ENCODE measurements around the gene WDR47.
"Not testable (repeated sequence)": the region's sequence is repeated elsewhere in the genome, so short reads cannot be mapped to it uniquely, and the experiment has no call there.

WDR47 gene

DNA sequence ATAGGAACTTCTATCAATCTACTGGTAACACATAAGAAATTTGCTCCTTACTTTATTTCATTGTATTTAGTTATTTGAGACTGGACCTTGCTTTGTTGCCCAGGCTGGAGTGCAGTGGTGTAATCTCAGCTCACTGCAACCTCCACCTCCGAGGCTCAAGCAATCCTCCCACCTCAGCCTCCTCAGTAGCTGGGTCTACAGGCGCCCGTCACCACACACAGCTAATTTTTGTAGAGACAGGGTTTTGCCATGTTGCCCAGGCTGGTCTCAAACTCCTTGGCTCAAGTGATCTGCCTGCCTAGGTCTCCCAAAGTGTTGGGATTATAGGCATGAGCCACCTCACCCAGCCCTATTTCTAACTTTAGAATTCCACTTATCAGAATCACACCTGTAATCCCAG is 10.2 kb upstream of the WDR47 start:
- not testable (repeated sequence) for DNase-seq (ENCODE audit: low read depth, low spot score)

- no peak for DNase-seq (ENCODE audit: low read depth, low spot score)
These were observed 8.5 kb upstream of the WDR47 start for GRCh38 chr1:109050228-109050995.

GRCh38 chr1:109048335-109048734 is 6.4 kb upstream of the WDR47 start:
- DNase-seq (ENCODE audit: low read depth, low spot score): no peak

- no peak for DNase-seq (ENCODE audit: low read depth, low spot score)
These were observed 5.4 kb upstream of the WDR47 start for GRCh38 chr1:109047339-109047738.

GRCh38 chr1:109046671-109047070 is 4.8 kb upstream of the WDR47 start:
- no peak for DNase-seq (ENCODE audit: low read depth, low spot score)

DNA sequence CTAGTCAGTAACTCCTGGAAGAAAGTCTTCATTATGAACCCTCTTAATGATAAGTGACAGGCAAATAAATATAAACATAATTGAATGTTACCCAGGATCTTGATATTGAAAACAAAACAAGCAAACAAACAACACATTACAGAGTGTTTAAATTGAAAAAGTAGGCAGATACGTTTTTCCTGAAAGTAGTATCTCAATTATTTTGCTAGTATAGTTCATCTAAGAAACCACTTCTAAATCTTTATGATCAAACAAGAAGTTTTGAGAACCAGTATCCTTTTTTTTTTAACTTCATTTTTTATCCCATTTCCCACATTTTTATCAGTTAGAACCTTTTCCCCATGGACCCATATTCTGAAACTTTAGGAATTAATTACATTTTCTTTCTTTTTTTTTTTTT is 3.7 kb upstream of the WDR47 start:
- no peak for DNase-seq (ENCODE audit: low read depth, low spot score)

- peak; percentile 61 for DNase-seq (ENCODE audit: low read depth, low spot score)
These were observed 797 bp downstream of the WDR47 start for GRCh38 chr1:109040989-109041620.

DNA sequence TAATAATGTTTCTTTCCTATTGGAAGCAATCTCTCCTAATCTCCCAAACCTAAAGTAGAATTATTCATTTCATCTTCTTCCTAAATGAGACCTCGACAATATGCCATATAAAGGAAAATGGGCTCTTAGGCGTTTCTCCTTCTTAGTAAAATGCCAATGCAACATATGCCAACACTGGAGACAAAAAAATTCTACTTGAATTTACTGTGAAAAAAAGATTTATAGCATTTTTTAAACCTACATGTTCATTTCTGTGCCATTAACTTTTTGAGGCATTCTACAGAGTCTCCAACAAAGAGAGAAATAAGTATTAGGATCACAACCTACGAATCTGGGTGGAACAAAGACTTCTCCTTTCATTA is 1.3 kb downstream of the WDR47 start:
- DNase-seq (ENCODE audit: low read depth, low spot score): no peak

DNA sequence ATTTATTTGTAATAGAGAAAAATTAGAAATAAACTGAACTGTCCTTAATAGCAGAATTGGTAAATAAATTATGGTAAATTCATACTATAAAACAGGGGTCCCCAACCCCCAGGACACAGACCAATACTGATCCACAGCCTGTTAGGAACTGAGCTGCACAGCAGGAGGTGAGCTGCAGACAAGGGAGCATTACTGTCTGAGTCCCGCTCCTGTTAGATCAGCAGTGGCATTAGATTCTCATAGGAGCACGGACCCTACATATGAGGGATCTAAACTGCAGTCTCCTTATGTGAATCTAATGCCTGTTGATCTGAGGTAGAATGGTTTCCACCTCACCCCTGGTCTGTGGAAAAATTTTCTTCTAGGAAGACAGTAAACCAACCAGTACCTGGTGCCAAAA is 7.5 kb downstream of the WDR47 start:
- DNase-seq (ENCODE audit: low read depth, low spot score): no peak

DNA sequence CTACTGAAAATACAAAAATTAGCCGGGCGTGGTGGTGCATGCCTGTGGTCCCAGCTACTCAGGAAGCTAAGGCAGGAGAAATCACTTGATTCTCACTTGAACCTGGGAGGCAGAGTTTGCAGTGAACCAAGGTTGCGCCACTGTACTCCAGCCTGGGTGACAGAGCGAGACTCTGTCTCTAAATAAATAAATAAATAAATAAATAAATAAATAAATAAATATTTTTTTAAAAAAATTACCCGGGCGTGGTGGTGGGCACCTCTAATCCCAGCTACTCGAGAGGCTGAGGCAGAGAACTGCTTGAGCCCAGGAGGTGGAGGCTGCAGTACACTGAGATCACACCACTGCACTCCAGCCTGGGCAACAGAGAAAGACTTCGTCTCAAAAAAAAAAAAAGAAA is 12.4 kb downstream of the WDR47 start:
- not testable (repeated sequence) for DNase-seq (ENCODE audit: low read depth, low spot score)

DNA sequence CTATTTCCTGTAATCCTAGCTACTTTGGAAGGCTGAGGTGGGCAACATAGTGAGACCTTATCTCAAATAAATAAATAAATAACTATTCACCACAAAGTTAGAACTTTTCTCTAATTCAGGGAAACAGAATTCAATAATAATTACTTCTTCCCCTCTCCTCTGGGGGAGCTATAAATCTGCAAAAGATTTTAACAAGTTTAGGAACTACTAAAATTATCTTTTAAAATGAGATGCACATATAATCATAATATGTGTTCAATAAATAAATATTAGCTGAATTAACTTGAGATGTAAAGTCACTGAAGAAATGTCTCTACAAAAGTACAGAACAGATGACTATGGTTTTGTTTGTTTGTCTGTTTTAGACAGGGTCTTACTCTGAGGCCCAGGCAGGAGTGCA is 14.1 kb downstream of the WDR47 start:
- no peak for DNase-seq (ENCODE audit: low read depth, low spot score)

GRCh38 chr1:109025694-109026093 is 16.2 kb downstream of the WDR47 start:
- no peak for DNase-seq (ENCODE audit: low read depth, low spot score)

DNA sequence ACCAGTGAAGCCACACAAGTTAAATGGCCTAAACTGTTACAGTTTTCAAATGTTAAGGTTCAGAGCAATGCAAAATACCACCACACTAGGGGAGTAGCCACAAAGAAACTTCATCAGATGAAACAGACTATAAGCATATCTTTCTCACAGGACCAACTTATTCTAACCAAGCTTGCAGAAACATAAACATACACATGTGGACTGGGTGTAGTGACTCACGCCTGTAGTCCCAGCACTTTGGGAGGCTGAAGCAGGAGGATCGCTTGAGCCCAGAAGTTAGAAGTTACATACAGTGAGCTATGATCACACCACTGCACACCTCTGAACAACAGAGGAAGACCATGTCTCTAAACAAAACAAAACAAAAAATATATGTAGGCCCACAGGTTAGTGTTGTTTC is 17.3 kb downstream of the WDR47 start:
- DNase-seq (ENCODE audit: low read depth, low spot score): no peak

GRCh38 chr1:109020693-109021257 is 21.1 kb downstream of the WDR47 start:
- DNase-seq (ENCODE audit: low read depth, low spot score): no peak

DNA sequence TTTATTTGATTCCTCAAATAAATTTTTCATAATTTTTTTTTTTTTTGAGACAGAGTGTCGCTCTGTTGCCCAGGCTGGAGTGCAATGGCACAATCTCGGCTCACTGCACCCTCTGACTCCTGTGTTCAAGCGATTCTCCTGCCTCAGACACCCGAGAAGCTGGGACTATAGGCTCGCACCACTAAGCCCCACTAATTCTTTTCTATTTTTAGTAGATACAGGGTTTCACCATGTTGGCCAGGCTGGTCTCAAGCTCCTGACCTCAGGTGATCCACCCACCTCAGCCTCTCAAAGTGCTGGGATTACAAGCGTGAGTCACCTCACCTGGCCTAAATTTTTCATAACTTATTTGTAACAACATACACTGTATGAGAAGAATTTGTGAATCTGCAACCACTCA is 24.2 kb downstream of the WDR47 start:
- DNase-seq (ENCODE audit: low read depth, low spot score): not testable (repeated sequence)

DNA sequence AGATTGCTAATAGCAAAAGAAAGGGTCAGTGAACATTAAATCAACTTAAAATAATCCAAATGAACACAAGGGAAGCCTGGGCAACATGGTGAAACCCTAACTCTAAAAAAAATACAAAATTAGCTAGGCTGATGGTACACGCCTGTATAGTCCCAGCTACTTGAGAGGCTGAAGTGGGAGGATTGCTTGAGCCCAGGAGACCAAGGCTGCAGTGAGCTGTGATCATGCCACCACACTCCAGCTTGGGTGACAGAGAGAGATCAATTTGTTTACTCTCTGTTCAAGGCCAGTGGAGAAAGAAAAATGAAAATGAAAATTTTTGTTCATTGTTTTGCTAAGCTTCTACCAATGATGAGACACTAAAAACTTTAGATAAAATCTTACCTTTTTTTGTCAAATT is 24.8 kb downstream of the WDR47 start:
- no peak for DNase-seq (ENCODE audit: low read depth, low spot score)

DNA sequence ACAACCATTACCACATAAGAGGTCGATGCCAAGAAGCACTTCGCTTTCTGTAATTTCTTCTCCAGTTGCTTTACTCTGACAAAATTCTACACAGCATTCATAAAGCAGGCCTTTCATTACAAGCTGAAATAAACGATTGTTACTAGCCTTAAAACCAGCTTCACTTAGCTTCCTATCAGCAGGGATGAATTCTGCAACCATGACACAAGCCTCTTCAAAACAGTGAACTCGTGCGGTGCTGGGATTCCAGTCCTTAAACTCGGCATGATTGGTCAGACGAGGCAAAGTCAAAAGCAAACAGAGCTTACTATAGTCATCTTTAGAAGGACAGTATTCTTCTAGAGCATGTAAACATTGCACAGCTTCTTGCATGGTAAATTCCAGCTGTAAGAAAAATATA is 30.6 kb downstream of the WDR47 start:
- no peak for DNase-seq (ENCODE audit: low read depth, low spot score)

DNA sequence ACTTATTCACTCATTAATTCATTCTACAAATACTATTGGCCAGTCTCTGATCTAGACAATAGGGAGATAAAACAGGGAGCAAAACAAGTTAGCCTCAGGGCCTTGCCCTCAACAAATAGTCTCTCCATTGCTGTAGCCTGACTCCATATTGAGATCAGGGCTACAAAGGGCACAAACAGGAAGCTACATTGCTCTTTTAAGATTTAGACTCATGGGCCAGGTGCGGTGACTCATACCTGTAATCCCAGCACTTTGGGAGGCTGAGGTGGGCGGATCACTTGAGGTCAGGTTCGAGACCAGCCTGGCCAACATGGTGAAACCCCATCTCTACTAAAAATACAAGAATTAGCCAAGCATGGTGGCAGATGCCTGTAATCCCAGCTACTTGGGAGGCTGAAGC is 45.3 kb downstream of the WDR47 start:
- not testable (repeated sequence) for DNase-seq (ENCODE audit: low read depth, low spot score)

- DNase-seq (ENCODE audit: low read depth, low spot score): no peak
These were observed 58.8 kb downstream of the WDR47 start for GRCh38 chr1:108983114-108983513.

GRCh38 chr1:108976658-108977057 is 65.2 kb downstream of the WDR47 start:
- no peak for DNase-seq (ENCODE audit: low read depth, low spot score)

DNA sequence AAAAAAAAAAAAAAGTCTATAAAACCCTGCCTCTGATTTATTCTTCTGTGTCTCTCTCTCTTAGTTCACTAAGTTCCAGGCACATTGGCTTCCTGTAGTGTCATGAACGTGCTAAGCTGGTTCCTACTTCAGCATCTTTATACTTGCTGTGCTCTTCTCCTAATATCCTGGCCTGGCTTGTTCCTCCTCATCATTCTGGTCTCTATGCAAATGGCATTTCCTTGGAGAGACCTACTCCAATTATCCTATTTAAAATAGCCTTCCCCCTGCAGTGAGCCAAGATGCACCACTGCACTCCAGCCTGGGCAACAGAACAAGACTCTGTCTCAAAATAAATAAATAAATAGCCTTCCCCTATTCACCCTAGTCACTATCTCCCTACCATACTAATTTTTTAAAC is 69.0 kb downstream of the WDR47 start:
- no peak for DNase-seq (ENCODE audit: low read depth, low spot score)

GRCh38 chr1:108969346-108969745 is 72.6 kb downstream of the WDR47 start:
- DNase-seq (ENCODE audit: low read depth, low spot score): no peak

GRCh38 chr1:108963052-108963686 is 78.7 kb downstream of the WDR47 start, which contains the start of gene CLCC1:
Gene CLCC1, minus strand, starts transcription at chr1:108963484. Its CDS starts 13,047 bp downstream, at chr1:108950437.
- peak; percentile 96 for DNase-seq (ENCODE audit: low read depth, low spot score)

Measured in astrocyte of the hippocampus (primary cell).